ENCODE data around the gene IL21R.

The IL21R gene

GRCh38 chr16:27492588-27492979 is 90.6 kb downstream of the IL21R start:
- no peak overlapping the region for H3K4me2 ChIP-seq
- no peaks in the 10 kb centered on the region for H3K27me3 ChIP-seq
- TF ChIP-seq Cebpa-rat (IDR thresholded peaks at IDR 0.05): no peak
- peaks cover 0 to 5% (median 0%) of the 10 kb centered on the region in 10 experiments; a peak in 2 of 20 replicates for H3K4me1 ChIP-seq
- H3K4me3 ChIP-seq: no peak overlapping the region
- H3K9me3 ChIP-seq (replicated peaks in 1 of 11): no peaks in the 10 kb centered on the region
- no peak overlapping the region for H3K27ac ChIP-seq
- H3K9ac ChIP-seq: no peak overlapping the region
- H3K36me3 ChIP-seq: peaks cover 97 to 100% (median 100%) of the 10 kb centered on the region in 11 experiments
- peaks cover 0 to 34% (median 0%) of the 10 kb centered on the region in 11 experiments; a peak in 5 of 22 replicates for H4K20me1 ChIP-seq

GRCh38 chr16:27495191-27495590 is 93.2 kb downstream of the IL21R start:
- H3K36me3 ChIP-seq: peaks cover 96 to 100% (median 99%) of the 10 kb centered on the region in 11 experiments
- peaks cover 0 to 28% (median 0%) of the 10 kb centered on the region in 11 experiments; a peak in 4 of 22 replicates for H4K20me1 ChIP-seq

GRCh38 chr16:27498031-27498825 is 96.3 kb downstream of the IL21R start:
- TF ChIP-seq Cebpa-rat (IDR thresholded peaks at IDR 0.05): no peak
- peaks cover 0 to 16% (median 0%) of the 10 kb centered on the region in 11 experiments; a peak in 4 of 22 replicates for H4K20me1 ChIP-seq
- peaks cover 96 to 100% (median 98%) of the 10 kb centered on the region in 11 experiments for H3K36me3 ChIP-seq
- H3K27ac ChIP-seq: no peak overlapping the region
- no peaks in the 10 kb centered on the region for H3K9me3 ChIP-seq (replicated peaks in 1 of 11)
- H3K4me1 ChIP-seq: 0 out of 20 replicates have a peak, but pooled peaks cover 0 to 4% (median 0%) of the 10 kb centered on the region in 10 experiments
- no peak overlapping the region for H3K9ac ChIP-seq
- H3K27me3 ChIP-seq: no peaks in the 10 kb centered on the region
- H3K4me2 ChIP-seq: no peak overlapping the region
- H3K4me3 ChIP-seq: no peak overlapping the region

More at GRCh38 chr16:27495191-27495590, 93.2 kb downstream of the IL21R start:
- no peaks in the 10 kb centered on the region for H3K27me3 ChIP-seq
- TF ChIP-seq Cebpa-rat (IDR thresholded peaks at IDR 0.05): no peak
- no peak overlapping the region for H3K27ac ChIP-seq
- H3K4me2 ChIP-seq: no peak overlapping the region
- H3K4me1 ChIP-seq: peaks cover 0 to 5% (median 0%) of the 10 kb centered on the region in 10 experiments; a peak in 2 of 20 replicates
- no peaks in the 10 kb centered on the region for H3K9me3 ChIP-seq (replicated peaks in 1 of 11)
- no peak overlapping the region for H3K9ac ChIP-seq
- H3K4me3 ChIP-seq: no peak overlapping the region

- TF ChIP-seq Cebpa-rat (IDR thresholded peaks at IDR 0.05): no peak
- Histone ChIP-seq H3K4me3 (no peak overlapping the region), H3K36me3 (peaks cover 98 to 100% (median 99%) of the 10 kb centered on the region in 11 experiments)
Measured at GRCh38 chr16:27498916-27499658, 97.1 kb downstream of the IL21R start.

GRCh38 chr16:27499659-27500055 is 97.7 kb downstream of the IL21R start:
- H3K9me3 ChIP-seq (replicated peaks in 1 of 11): no peaks in the 10 kb centered on the region
- H3K27ac ChIP-seq: no peak overlapping the region
- 0 out of 20 replicates have a peak, but pooled peaks cover 0 to 4% (median 0%) of the 10 kb centered on the region in 10 experiments for H3K4me1 ChIP-seq
- no peak overlapping the region for H3K9ac ChIP-seq
- peaks cover 98 to 100% (median 99%) of the 10 kb centered on the region in 11 experiments for H3K36me3 ChIP-seq
- H4K20me1 ChIP-seq: peaks cover 0 to 25% (median 0%) of the 10 kb centered on the region in 11 experiments; a peak in 4 of 22 replicates
- no peak overlapping the region for H3K4me3 ChIP-seq
- no peaks in the 10 kb centered on the region for H3K27me3 ChIP-seq
- TF ChIP-seq Cebpa-rat (IDR thresholded peaks at IDR 0.05): no peak
- H3K4me2 ChIP-seq: no peak overlapping the region

More at GRCh38 chr16:27498916-27499658, 97.1 kb downstream of the IL21R start:
- H3K27ac ChIP-seq: no peak overlapping the region
- H3K4me2 ChIP-seq: no peak overlapping the region
- H3K27me3 ChIP-seq: no peaks in the 10 kb centered on the region
- no peaks in the 10 kb centered on the region for H3K9me3 ChIP-seq (replicated peaks in 1 of 11)
- peaks cover 0 to 19% (median 0%) of the 10 kb centered on the region in 11 experiments; a peak in 4 of 22 replicates for H4K20me1 ChIP-seq
- no peak overlapping the region for H3K9ac ChIP-seq
- H3K4me1 ChIP-seq: 0 out of 20 replicates have a peak, but pooled peaks cover 0 to 4% (median 0%) of the 10 kb centered on the region in 10 experiments

GRCh38 chr16:27500801-27501200 is 98.8 kb downstream of the IL21R start:
- H3K4me1 ChIP-seq: 0 out of 20 replicates have a peak, but pooled peaks cover 0 to 4% (median 0%) of the 10 kb centered on the region in 10 experiments
- H3K27ac ChIP-seq: no peak overlapping the region
- no peaks in the 10 kb centered on the region for H3K9me3 ChIP-seq (replicated peaks in 1 of 11)
- peaks cover 0 to 28% (median 0%) of the 10 kb centered on the region in 11 experiments; a peak in 3 of 22 replicates for H4K20me1 ChIP-seq
- no peak overlapping the region for H3K4me2 ChIP-seq
- no peak overlapping the region for H3K4me3 ChIP-seq
- H3K27me3 ChIP-seq: no peaks in the 10 kb centered on the region
- H3K9ac ChIP-seq: no peak overlapping the region
- TF ChIP-seq Cebpa-rat (IDR thresholded peaks at IDR 0.05): no peak
- H3K36me3 ChIP-seq: peaks cover 98 to 100% (median 99%) of the 10 kb centered on the region in 11 experiments

Measured in BLaER1 treated with 17β-estradiol and CSF1 and Interleukin-3, amounts not matched to agents 10 nM and 100 nM (cell line).